Inflammatory macrophage treated with lipopolysaccharide for 4 hours (primary cell): ENCODE results near the gene RAPGEF1.
"Not testable (repeated sequence)": the region's sequence is repeated elsewhere in the genome, so short reads cannot be mapped to it uniquely, and the experiment has no call there.

Source experiments
- DNase-seq: peaks from one replicate; pipeline ENCODE4 v3.0.0-alpha.2; 2020

Gene RAPGEF1

GRCh38 chr9:131682261-131682660 is 57.6 kb downstream of the RAPGEF1 start:
- DNase-seq, result no peak

GRCh38 chr9:131681826-131682225 is 58.0 kb downstream of the RAPGEF1 start:
- not testable (repeated sequence) for DNase-seq

- not testable (repeated sequence) for DNase-seq
Observed at GRCh38 chr9:131681108-131681507, 58.8 kb downstream of the RAPGEF1 start.

- DNase-seq, result no peak
Observed at GRCh38 chr9:131679261-131680020, 60.4 kb downstream of the RAPGEF1 start.

- peak; percentile 86 for DNase-seq
Observed at GRCh38 chr9:131678499-131679111, 61.3 kb downstream of the RAPGEF1 start.

GRCh38 chr9:131677444-131678180 is 62.3 kb downstream of the RAPGEF1 start:
- DNase-seq, result peak; percentile 42

GRCh38 chr9:131677049-131677443 is 62.8 kb downstream of the RAPGEF1 start:
- DNase-seq, result no peak

- no peak for DNase-seq
Observed at GRCh38 chr9:131676431-131676972, 63.4 kb downstream of the RAPGEF1 start.

- DNase-seq, result peak; percentile 42
Observed at GRCh38 chr9:131675437-131676022, 64.3 kb downstream of the RAPGEF1 start.

- DNase-seq, result no peak
Observed at GRCh38 chr9:131674425-131675421, 65.2 kb downstream of the RAPGEF1 start.

GRCh38 chr9:131673531-131673930 is 66.3 kb downstream of the RAPGEF1 start:
- DNase-seq, result no peak

- no peak for DNase-seq
Observed at GRCh38 chr9:131673068-131673467, 66.8 kb downstream of the RAPGEF1 start.

- DNase-seq, result no peak
Observed at GRCh38 chr9:131672451-131672850, 67.4 kb downstream of the RAPGEF1 start.

GRCh38 chr9:131671133-131671520 is 68.7 kb downstream of the RAPGEF1 start:
- no peak for DNase-seq

- DNase-seq, result peak; percentile 99
Observed at GRCh38 chr9:131670247-131671132, 69.4 kb downstream of the RAPGEF1 start.

GRCh38 chr9:131669269-131670157 is 70.4 kb downstream of the RAPGEF1 start:
- peak; percentile 56 for DNase-seq

- peak; percentile 76 for DNase-seq
Observed at GRCh38 chr9:131668439-131669268, 71.2 kb downstream of the RAPGEF1 start.

- no peak for DNase-seq
Observed at GRCh38 chr9:131668057-131668438, 71.8 kb downstream of the RAPGEF1 start.

GRCh38 chr9:131667576-131667975 is 72.3 kb downstream of the RAPGEF1 start:
- peak; percentile 99 for DNase-seq
